HG02884 (cell line): ENCODE results near the gene FAM163A.

Experiments used
- ATAC-seq: cut with Tn5 transposase; IDR thresholded peaks from one replicate; pipeline ENCODE4 v1.9.1; 2021; ENCODE audit warnings: mild to moderate bottlenecking, moderate library complexity; ENCODE audit not compliant: unreplicated experiment

The FAM163A gene

GRCh38 chr1:179748772-179749171 lies 5.7 kb downstream of the FAM163A start:
- ATAC-seq, result no peak

GRCh38 chr1:179750630-179751029 lies 7.5 kb downstream of the FAM163A start:
- no peak for ATAC-seq

- no peak for ATAC-seq
These were observed 10.0 kb downstream of the FAM163A start for GRCh38 chr1:179753061-179753460.

- ATAC-seq, result no peak
These were observed 11.0 kb downstream of the FAM163A start for GRCh38 chr1:179754041-179754624.

GRCh38 chr1:179757933-179758332 lies 14.8 kb downstream of the FAM163A start:
- no peak for ATAC-seq

GRCh38 chr1:179760521-179760920 lies 17.4 kb downstream of the FAM163A start:
- ATAC-seq, result no peak

GRCh38 chr1:179761296-179761695 lies 18.2 kb downstream of the FAM163A start:
- no peak for ATAC-seq

- no peak for ATAC-seq
These were observed 19.0 kb downstream of the FAM163A start for GRCh38 chr1:179761846-179762640.

GRCh38 chr1:179767177-179767581 lies 24.1 kb downstream of the FAM163A start:
- no peak for ATAC-seq

GRCh38 chr1:179767996-179768395 lies 24.9 kb downstream of the FAM163A start:
- no peak for ATAC-seq

- ATAC-seq, result no peak
These were observed 27.9 kb downstream of the FAM163A start for GRCh38 chr1:179770887-179771502.

- no peak for ATAC-seq
These were observed 30.2 kb downstream of the FAM163A start for GRCh38 chr1:179773264-179773663.

- no peak for ATAC-seq
These were observed 30.9 kb downstream of the FAM163A start for GRCh38 chr1:179774000-179774399.

- ATAC-seq, result no peak
These were observed 31.5 kb downstream of the FAM163A start for GRCh38 chr1:179774566-179774965.

- ATAC-seq, result no peak
These were observed 31.9 kb downstream of the FAM163A start for GRCh38 chr1:179775009-179775408.

GRCh38 chr1:179776831-179777230 lies 33.7 kb downstream of the FAM163A start:
- no peak for ATAC-seq

GRCh38 chr1:179777731-179778130 lies 34.6 kb downstream of the FAM163A start:
- ATAC-seq, result no peak

- no peak for ATAC-seq
These were observed 36.7 kb downstream of the FAM163A start for GRCh38 chr1:179779645-179780272.

- ATAC-seq, result no peak
These were observed 38.9 kb downstream of the FAM163A start for GRCh38 chr1:179781962-179782361.

- no peak for ATAC-seq
These were observed 41.9 kb downstream of the FAM163A start for GRCh38 chr1:179785031-179785431.

GRCh38 chr1:179785728-179786127 lies 42.6 kb downstream of the FAM163A start:
- no peak for ATAC-seq
